Measurements from ENCODE around the gene HERC4.

The HERC4 gene

DNA sequence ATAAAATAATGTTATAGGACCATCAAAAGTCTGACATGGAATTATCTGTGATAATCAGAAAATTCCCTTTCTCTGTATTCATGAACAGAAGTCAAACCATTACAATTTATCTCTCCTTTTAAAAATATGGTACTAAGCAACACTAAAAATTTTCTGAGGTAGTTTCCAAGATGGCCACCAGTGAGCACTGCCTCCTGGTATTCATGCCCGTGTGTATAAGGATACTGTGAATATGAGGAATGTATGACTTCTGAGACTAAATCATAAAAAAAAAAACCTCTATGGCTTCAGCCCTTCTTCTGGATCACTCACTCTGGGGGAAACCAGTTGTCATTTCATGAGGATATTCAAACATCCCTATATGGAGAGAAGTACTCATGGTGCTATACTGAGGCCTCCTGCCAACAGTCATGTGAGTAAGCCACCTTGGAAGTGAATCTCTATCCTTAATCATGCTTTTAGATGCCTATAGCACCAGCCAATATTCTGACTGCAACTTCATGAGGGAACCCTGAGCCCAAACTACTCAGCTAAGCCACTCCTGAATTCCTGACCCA lies 149.6 kb downstream of the HERC4 start:
- Histone ChIP-seq H3K4me3 (ENCODE audit: low read depth, low read length, poor library complexity, severe bottlenecking) (no peak overlapping the region), H3K27me3 (ENCODE audit: insufficient read depth, low read length) (no peaks in the 10 kb centered on the region), H3K36me3 (ENCODE audit: insufficient read depth, low read length) (peaks cover 21% of the 10 kb centered on the region; the same call in 1 of the 2 replicates), H3K27ac (ENCODE audit: low read depth, low read length, poor library complexity, severe bottlenecking) (no peak overlapping the region), H4K20me1 (ENCODE audit: insufficient read depth, low read length) (no peaks in the 10 kb centered on the region), H2AFZ (ENCODE audit: low read length) (no peak overlapping the region), H3K4me2 (ENCODE audit: low read length) (no peak overlapping the region), H3K9me2 (ENCODE audit: low read depth, low read length) (no peaks in the 10 kb centered on the region), H3F3A (ENCODE audit: insufficient read depth, low read length) (0 out of 2 replicates have a peak, but pooled peaks cover 3% of the 10 kb centered on the region), H3K9ac (ENCODE audit: low read length) (no peak overlapping the region), H3K9me3 (ENCODE audit: low read length) (no peaks in the 10 kb centered on the region), H3K79me2 (ENCODE audit: insufficient read depth, low read length) (no peaks in the 10 kb centered on the region), H3K4me1 (ENCODE audit: insufficient read depth, low read length, severe bottlenecking) (no peaks in the 10 kb centered on the region)
- TF ChIP-seq EZH2 (IDR thresholded peaks at IDR 0.05; ENCODE audit: borderline replicate concordance, low read length): no peak
- TF ChIP-seq, protein P1, sequence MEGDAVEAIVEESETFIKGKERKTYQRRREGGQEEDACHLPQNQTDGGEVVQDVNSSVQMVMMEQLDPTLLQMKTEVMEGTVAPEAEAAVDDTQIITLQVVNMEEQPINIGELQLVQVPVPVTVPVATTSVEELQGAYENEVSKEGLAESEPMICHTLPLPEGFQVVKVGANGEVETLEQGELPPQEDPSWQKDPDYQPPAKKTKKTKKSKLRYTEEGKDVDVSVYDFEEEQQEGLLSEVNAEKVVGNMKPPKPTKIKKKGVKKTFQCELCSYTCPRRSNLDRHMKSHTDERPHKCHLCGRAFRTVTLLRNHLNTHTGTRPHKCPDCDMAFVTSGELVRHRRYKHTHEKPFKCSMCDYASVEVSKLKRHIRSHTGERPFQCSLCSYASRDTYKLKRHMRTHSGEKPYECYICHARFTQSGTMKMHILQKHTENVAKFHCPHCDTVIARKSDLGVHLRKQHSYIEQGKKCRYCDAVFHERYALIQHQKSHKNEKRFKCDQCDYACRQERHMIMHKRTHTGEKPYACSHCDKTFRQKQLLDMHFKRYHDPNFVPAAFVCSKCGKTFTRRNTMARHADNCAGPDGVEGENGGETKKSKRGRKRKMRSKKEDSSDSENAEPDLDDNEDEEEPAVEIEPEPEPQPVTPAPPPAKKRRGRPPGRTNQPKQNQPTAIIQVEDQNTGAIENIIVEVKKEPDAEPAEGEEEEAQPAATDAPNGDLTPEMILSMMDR (IDR thresholded peaks at IDR 0.05; ENCODE audit: low read length): no peak

DNA sequence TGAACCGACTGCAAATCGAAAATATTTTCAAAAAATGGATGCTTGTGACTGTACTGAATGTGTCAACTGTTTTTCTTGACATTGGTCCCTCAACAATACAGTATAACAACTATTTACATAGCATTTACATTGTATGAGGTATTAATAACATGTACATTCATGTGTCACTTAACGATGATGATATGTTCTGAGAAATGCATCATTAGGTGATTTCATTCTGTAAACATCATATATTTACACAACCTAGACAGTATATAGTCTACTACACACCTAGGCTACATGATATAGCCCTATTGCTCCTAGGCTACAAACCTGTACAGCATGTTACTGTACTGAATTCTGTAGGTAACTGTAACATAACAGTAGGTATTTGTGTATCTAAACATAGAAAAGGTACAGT lies 150.9 kb downstream of the HERC4 start:
- TF ChIP-seq, protein P1 (IDR thresholded peaks at IDR 0.05; ENCODE audit: low read length): no peak
- TF ChIP-seq EZH2 (IDR thresholded peaks at IDR 0.05; ENCODE audit: borderline replicate concordance, low read length): no peak
- no peak overlapping the region for H3K27ac ChIP-seq (ENCODE audit: low read depth, low read length, poor library complexity, severe bottlenecking)

DNA sequence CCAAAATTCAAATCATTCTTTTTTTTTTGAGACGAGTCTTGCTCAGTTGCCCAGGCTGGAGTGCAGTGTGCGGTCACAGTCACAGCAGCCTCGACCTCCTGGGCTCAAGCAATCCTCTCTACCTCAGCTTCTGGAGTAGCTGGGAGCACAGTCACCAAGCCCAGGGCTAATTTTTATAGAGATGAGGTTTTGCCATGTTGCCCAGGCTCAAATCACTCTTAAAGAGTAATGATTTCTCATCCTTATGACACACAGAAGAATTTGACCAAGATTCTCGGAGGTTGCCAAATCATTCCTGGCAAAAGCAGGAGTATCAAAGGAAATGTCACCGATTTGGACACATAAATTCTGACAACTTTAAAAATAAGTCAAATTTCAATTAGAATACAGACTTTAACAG lies 151.5 kb downstream of the HERC4 start:
- H3F3A ChIP-seq (ENCODE audit: insufficient read depth, low read length): 0 out of 2 replicates have a peak, but pooled peaks cover 3% of the 10 kb centered on the region
- H3K9ac ChIP-seq (ENCODE audit: low read length): no peak overlapping the region
- no peaks in the 10 kb centered on the region for H3K9me3 ChIP-seq (ENCODE audit: low read length)
- H3K4me2 ChIP-seq (ENCODE audit: low read length): no peak overlapping the region
- H3K79me2 ChIP-seq (ENCODE audit: insufficient read depth, low read length): no peaks in the 10 kb centered on the region
- no peaks in the 10 kb centered on the region for H3K9me2 ChIP-seq (ENCODE audit: low read depth, low read length)
- H3K27me3 ChIP-seq (ENCODE audit: insufficient read depth, low read length): no peaks in the 10 kb centered on the region
- H3K4me3 ChIP-seq (ENCODE audit: low read depth, low read length, poor library complexity, severe bottlenecking): no peak overlapping the region
- H2AFZ ChIP-seq (ENCODE audit: low read length): no peak overlapping the region
- peaks cover 29% of the 10 kb centered on the region for H3K36me3 ChIP-seq (ENCODE audit: insufficient read depth, low read length)
- TF ChIP-seq EZH2 (IDR thresholded peaks at IDR 0.05; ENCODE audit: borderline replicate concordance, low read length): no peak
- TF ChIP-seq, protein P1 (IDR thresholded peaks at IDR 0.05; ENCODE audit: low read length): no peak
- no peaks in the 10 kb centered on the region for H3K4me1 ChIP-seq (ENCODE audit: insufficient read depth, low read length, severe bottlenecking)
- H4K20me1 ChIP-seq (ENCODE audit: insufficient read depth, low read length): no peaks in the 10 kb centered on the region
- H3K27ac ChIP-seq (ENCODE audit: low read depth, low read length, poor library complexity, severe bottlenecking): no peak overlapping the region

More for the DNA sequence above, 150.9 kb downstream of the HERC4 start:
- Histone ChIP-seq H4K20me1 (ENCODE audit: insufficient read depth, low read length) (no peaks in the 10 kb centered on the region), H3K4me2 (ENCODE audit: low read length) (no peak overlapping the region), H3K4me1 (ENCODE audit: insufficient read depth, low read length, severe bottlenecking) (no peaks in the 10 kb centered on the region), H3K36me3 (ENCODE audit: insufficient read depth, low read length) (peaks cover 24% of the 10 kb centered on the region; the same call in 1 of the 2 replicates), H3F3A (ENCODE audit: insufficient read depth, low read length) (0 out of 2 replicates have a peak, but pooled peaks cover 3% of the 10 kb centered on the region), H3K9me3 (ENCODE audit: low read length) (no peaks in the 10 kb centered on the region), H2AFZ (ENCODE audit: low read length) (no peak overlapping the region), H3K79me2 (ENCODE audit: insufficient read depth, low read length) (no peaks in the 10 kb centered on the region), H3K27me3 (ENCODE audit: insufficient read depth, low read length) (no peaks in the 10 kb centered on the region), H3K9me2 (ENCODE audit: low read depth, low read length) (no peaks in the 10 kb centered on the region), H3K9ac (ENCODE audit: low read length) (no peak overlapping the region), H3K4me3 (ENCODE audit: low read depth, low read length, poor library complexity, severe bottlenecking) (no peak overlapping the region)
